ENCODE results near the gene HLA-C.

HLA-C gene

GRCh38 chr6:31307669-31308049 lies 35.8 kb upstream of the HLA-C start:
- POLR2A ChIA-PET: no interaction called here
- CTCF ChIA-PET: no interaction called here
- no peak for DNase-seq (ENCODE audit: extremely low spot score)
- TF ChIP-seq L3MBTL2 (conservative IDR thresholded peaks at IDR 0.05): no peak
- TF ChIP-seq SP1 (IDR thresholded peaks at IDR 0.05): no peak
- TF ChIP-seq FOXK2 (IDR thresholded peaks at IDR 0.05): no peak
- TF ChIP-seq FOXM1 (IDR thresholded peaks at IDR 0.05; ENCODE audit: borderline replicate concordance): no peak
- no peak for TF ChIP-seq FOXA1 (IDR thresholded peaks at IDR 0.05)
- no peak for TF ChIP-seq ELF4 (IDR thresholded peaks at IDR 0.05)
- TF ChIP-seq ZNF384 (IDR thresholded peaks at IDR 0.05): no peak
- no peak for TF ChIP-seq HDGF (IDR thresholded peaks at IDR 0.05; ENCODE audit: borderline replicate concordance)
- no peak for TF ChIP-seq BHLHE40 (IDR thresholded peaks at IDR 0.05; ENCODE audit: borderline replicate concordance)
- no peak for TF ChIP-seq CTBP1 (IDR thresholded peaks at IDR 0.05; ENCODE audit: borderline replicate concordance)

GRCh38 chr6:31305703-31306219 lies 33.9 kb upstream of the HLA-C start:
- DNase-seq (ENCODE audit: extremely low spot score): no peak
- TF ChIP-seq SUZ12 (IDR thresholded peaks at IDR 0.05) (no peak), PKNOX1 (IDR thresholded peaks at IDR 0.05) (no peak), TARDBP (IDR thresholded peaks at IDR 0.05) (no peak), BHLHE40 (IDR thresholded peaks at IDR 0.05; ENCODE audit: borderline replicate concordance) (no peak), LEF1 (IDR thresholded peaks at IDR 0.05; ENCODE audit: borderline replicate concordance) (no peak), FOXK2 (IDR thresholded peaks at IDR 0.05) (no peak), HDGF (IDR thresholded peaks at IDR 0.05; ENCODE audit: borderline replicate concordance) (no peak), SP1 (IDR thresholded peaks at IDR 0.05) (no peak), ELF4 (IDR thresholded peaks at IDR 0.05) (no peak)
- CTCF ChIA-PET: no interaction called here
- POLR2A ChIA-PET: no interaction called here

- POLR2A ChIA-PET: no interaction called here
- no peak for DNase-seq (ENCODE audit: extremely low spot score)
- TF ChIP-seq FOXM1 (IDR thresholded peaks at IDR 0.05; ENCODE audit: borderline replicate concordance) (no peak), CTBP1 (IDR thresholded peaks at IDR 0.05; ENCODE audit: borderline replicate concordance) (no peak), SP1 (IDR thresholded peaks at IDR 0.05) (no peak), FOXK2 (IDR thresholded peaks at IDR 0.05) (no peak), FOXA1 (IDR thresholded peaks at IDR 0.05) (no peak), SUZ12 (IDR thresholded peaks at IDR 0.05) (no peak), BHLHE40 (IDR thresholded peaks at IDR 0.05; ENCODE audit: borderline replicate concordance) (no peak), ARNT (IDR thresholded peaks at IDR 0.05) (no peak), ELF4 (IDR thresholded peaks at IDR 0.05) (no peak), PKNOX1 (IDR thresholded peaks at IDR 0.05) (no peak), TARDBP (IDR thresholded peaks at IDR 0.05) (no peak), L3MBTL2 (conservative IDR thresholded peaks at IDR 0.05) (no peak)
- CTCF ChIA-PET: interaction anchor here (0.6 kb wide), 1 partner anchor 62 kb away, joined by 3 read pairs; no protein-coding TSS in a partner anchor
Observed at GRCh38 chr6:31304683-31305082, 32.8 kb upstream of the HLA-C start.

- POLR2A ChIA-PET: no interaction called here
- TF ChIP-seq TARDBP (IDR thresholded peaks at IDR 0.05) (no peak), BHLHE40 (IDR thresholded peaks at IDR 0.05; ENCODE audit: borderline replicate concordance) (no peak), SUZ12 (IDR thresholded peaks at IDR 0.05) (no peak), SP1 (IDR thresholded peaks at IDR 0.05) (no peak), PKNOX1 (IDR thresholded peaks at IDR 0.05) (no peak), HDGF (IDR thresholded peaks at IDR 0.05; ENCODE audit: borderline replicate concordance) (no peak), ZNF384 (IDR thresholded peaks at IDR 0.05) (no peak)
- no peak for DNase-seq (ENCODE audit: extremely low spot score)
- CTCF ChIA-PET: no interaction called here
Observed at GRCh38 chr6:31300797-31301196, 28.9 kb upstream of the HLA-C start.

- no peak for DNase-seq (ENCODE audit: extremely low spot score)
- TF ChIP-seq SP1 (IDR thresholded peaks at IDR 0.05): no peak
- TF ChIP-seq SUZ12 (IDR thresholded peaks at IDR 0.05): no peak
- TF ChIP-seq LEF1 (IDR thresholded peaks at IDR 0.05; ENCODE audit: borderline replicate concordance): no peak
- TF ChIP-seq HDGF (IDR thresholded peaks at IDR 0.05; ENCODE audit: borderline replicate concordance): no peak
- TF ChIP-seq FOXA1 (IDR thresholded peaks at IDR 0.05): no peak
- TF ChIP-seq ZNF384 (IDR thresholded peaks at IDR 0.05): no peak
- TF ChIP-seq FOXK2 (IDR thresholded peaks at IDR 0.05): no peak
- no peak for TF ChIP-seq L3MBTL2 (conservative IDR thresholded peaks at IDR 0.05)
- TF ChIP-seq CTBP1 (IDR thresholded peaks at IDR 0.05; ENCODE audit: borderline replicate concordance): no peak
- TF ChIP-seq ELF4 (IDR thresholded peaks at IDR 0.05): no peak
- no peak for TF ChIP-seq FOXM1 (IDR thresholded peaks at IDR 0.05; ENCODE audit: borderline replicate concordance)
- ChIA-PET CTCF (no interaction called here), POLR2A (no interaction called here)
Observed at GRCh38 chr6:31299947-31300346, 28.1 kb upstream of the HLA-C start.

GRCh38 chr6:31299511-31299910 lies 27.6 kb upstream of the HLA-C start:
- POLR2A ChIA-PET: no interaction called here
- CTCF ChIA-PET: no interaction called here
- TF ChIP-seq TARDBP (IDR thresholded peaks at IDR 0.05) (no peak), L3MBTL2 (conservative IDR thresholded peaks at IDR 0.05) (no peak), ARNT (IDR thresholded peaks at IDR 0.05) (no peak), PKNOX1 (IDR thresholded peaks at IDR 0.05) (no peak), SP1 (IDR thresholded peaks at IDR 0.05) (no peak), NFRKB (IDR thresholded peaks at IDR 0.05) (no peak), ELF4 (IDR thresholded peaks at IDR 0.05) (no peak), SUZ12 (IDR thresholded peaks at IDR 0.05) (no peak)
- DNase-seq (ENCODE audit: extremely low spot score): no peak

All from HEK293T (cell line).